ENCODE measurements around the gene TMEM273. TPM values are rescaled to one million over a fixed set of nuclear protein-coding genes. Genes with fewer than 3 reads are reported as not detected.
A peak's percentile ranks its signal among the peaks of the same experiment; 100 is the strongest.

Gene TMEM273
- total and polyA plus RNA-seq, 7 donors: 5.4 to 17.8 (median 11.0) TPM

DNA sequence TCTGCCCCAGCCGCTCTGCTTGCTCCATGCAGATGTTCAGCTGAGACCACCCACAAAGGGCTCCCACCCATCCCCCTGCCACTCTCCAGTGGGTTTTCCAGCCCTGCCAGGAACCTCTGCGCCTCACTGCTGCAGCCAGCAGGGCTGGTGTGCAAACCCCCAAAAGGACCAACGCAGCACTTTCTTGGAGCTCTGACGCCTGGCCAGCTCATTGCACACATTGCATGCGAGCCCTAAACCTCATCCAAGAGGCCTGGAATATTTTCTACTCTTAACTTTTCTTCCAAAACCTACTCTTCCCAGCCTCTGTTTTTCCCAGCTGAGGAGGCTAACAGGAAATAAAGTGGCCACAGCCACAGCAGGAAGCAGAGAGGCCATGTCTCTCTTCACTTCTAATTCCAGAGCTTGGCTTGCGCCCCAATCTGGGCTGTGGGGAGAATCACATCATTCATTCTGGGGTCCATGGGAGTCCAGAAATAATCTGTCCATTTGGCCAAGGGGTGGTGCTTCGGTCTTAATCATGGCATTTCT lies 49.8 kb downstream of the TMEM273 start:
- Histone ChIP-seq H3K4me1 (no peaks in the 10 kb centered on the region), H3K4me3 (no peak overlapping the region), H3K9me3 (no peaks in the 10 kb centered on the region), H3K27me3 (no peaks in the 10 kb centered on the region), H3K27ac (peak overlapping the region in 2 of 4 donors; percentile 22 to 65), H3K36me3 (no peaks in the 10 kb centered on the region)
- WGBS, 2 donors: 80 to 83% methylated on average over 7 of the region's 7 CpGs
- intact Hi-C loops (cut with DNase I): no loop called here
- TF ChIP-seq, protein P1, sequence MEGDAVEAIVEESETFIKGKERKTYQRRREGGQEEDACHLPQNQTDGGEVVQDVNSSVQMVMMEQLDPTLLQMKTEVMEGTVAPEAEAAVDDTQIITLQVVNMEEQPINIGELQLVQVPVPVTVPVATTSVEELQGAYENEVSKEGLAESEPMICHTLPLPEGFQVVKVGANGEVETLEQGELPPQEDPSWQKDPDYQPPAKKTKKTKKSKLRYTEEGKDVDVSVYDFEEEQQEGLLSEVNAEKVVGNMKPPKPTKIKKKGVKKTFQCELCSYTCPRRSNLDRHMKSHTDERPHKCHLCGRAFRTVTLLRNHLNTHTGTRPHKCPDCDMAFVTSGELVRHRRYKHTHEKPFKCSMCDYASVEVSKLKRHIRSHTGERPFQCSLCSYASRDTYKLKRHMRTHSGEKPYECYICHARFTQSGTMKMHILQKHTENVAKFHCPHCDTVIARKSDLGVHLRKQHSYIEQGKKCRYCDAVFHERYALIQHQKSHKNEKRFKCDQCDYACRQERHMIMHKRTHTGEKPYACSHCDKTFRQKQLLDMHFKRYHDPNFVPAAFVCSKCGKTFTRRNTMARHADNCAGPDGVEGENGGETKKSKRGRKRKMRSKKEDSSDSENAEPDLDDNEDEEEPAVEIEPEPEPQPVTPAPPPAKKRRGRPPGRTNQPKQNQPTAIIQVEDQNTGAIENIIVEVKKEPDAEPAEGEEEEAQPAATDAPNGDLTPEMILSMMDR (IDR thresholded peaks at IDR 0.05): no peak
- TF ChIP-seq EP300 (IDR thresholded peaks at IDR 0.05): no peak
- DNase-seq: no peak

DNA sequence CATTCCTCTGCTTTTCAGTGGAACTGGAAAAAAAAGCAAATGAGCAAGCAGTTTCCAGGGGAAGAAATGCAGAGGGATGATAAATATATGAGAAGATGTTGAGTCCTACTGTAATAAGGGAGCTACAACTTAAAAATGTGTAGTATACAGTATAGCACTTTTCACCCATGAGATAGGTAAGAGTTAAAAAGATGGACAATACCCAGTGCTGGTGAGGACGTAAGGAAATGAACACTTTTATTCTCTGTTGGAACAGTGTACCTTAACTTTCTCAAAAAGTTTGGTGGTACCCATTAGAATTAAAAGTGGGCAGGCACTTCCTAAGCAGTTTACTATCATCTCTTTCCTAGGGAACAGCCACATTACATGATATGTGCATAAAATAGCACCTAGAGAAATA lies 51.7 kb downstream of the TMEM273 start:
- Histone ChIP-seq H3K27me3 (no peaks in the 10 kb centered on the region), H3K27ac (peak overlapping the region in 1 of 4 donors; percentile 48), H3K4me1 (no peaks in the 10 kb centered on the region), H3K4me3 (no peak overlapping the region), H3K36me3 (no peaks in the 10 kb centered on the region), H3K9me3 (no peaks in the 10 kb centered on the region)
- intact Hi-C loops (cut with DNase I): no loop called here
- DNase-seq: no peak
- 77 to 82% methylated on average over 1 of the region's 1 CpG for WGBS, 2 donors
- TF ChIP-seq POLR2AphosphoS5 (IDR thresholded peaks at IDR 0.05): no peak
- TF ChIP-seq, protein P1 (IDR thresholded peaks at IDR 0.05): no peak
- TF ChIP-seq EP300 (IDR thresholded peaks at IDR 0.05): no peak
- no peak for TF ChIP-seq POLR2A (IDR thresholded peaks at IDR 0.05)

DNA sequence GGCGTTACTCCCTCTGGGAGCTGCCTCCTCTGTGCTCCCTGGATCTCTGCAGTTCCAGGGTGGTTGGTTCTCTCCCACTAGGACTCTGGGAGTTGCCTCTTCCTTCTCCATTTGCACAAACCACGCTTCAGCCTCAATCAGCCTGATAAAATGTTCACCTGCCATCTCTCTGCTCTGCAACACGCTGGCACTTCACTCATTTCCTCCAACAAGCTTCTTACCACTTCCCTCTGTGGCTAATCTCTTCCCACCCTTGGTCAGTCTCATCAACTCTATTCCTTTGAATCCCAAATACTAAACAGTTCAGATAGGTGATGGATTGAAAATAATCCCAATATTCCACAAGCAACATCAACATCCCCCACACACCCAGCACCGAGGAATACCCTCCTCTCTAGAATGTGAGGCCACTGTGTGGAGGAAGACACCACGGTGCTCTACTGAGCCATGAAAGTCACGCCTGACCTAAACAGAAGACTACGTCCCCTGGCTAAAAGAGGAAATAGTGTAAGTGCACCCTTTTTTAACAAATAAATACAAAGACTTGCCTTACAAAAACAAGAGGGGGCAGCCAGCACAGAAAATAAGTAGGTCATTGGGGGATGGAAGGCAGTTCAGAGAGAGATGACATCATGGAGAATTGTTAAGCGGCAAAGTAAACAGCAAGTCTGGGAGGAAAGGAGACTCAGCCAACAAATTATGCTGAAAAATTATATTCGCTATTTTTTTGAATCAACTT lies 52.4 kb downstream of the TMEM273 start:
- TF ChIP-seq POLR2A (IDR thresholded peaks at IDR 0.05) (no peak), POLR2AphosphoS5 (IDR thresholded peaks at IDR 0.05) (peak in 1 of 4 donors; percentile 22)
- no peaks in the 10 kb centered on the region for H3K27me3 ChIP-seq
- DNase-seq: no peak
- no peaks in the 10 kb centered on the region for H3K9me3 ChIP-seq
- intact Hi-C loops (cut with DNase I): no loop called here
- 56 to 67% methylated on average over 9 of the region's 9 CpGs for WGBS, 2 donors
- no peaks in the 10 kb centered on the region for H3K4me1 ChIP-seq
- H3K27ac ChIP-seq: peak overlapping the region in 1 of 4 donors; percentile 48
- no peaks in the 10 kb centered on the region for H3K36me3 ChIP-seq
- no peak overlapping the region for H3K4me3 ChIP-seq

DNA sequence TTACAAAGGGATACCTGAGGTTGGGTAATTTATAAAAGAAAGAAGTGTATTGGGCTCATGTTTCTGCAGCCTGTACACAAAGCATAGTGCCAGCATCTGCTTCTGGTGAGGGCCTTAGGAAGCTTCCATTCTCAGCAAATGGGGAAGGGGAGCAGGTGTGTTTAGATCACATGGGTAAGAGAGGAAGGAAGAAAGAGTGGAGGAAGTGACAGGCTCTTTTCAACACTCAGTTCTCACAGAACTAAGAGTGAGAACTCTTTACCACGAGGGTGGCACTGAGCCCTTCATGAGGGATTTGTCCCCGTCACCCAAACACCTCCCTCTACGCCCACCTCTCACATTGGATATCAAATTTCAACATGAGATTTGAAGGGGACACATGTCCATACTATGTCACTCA lies 53.9 kb downstream of the TMEM273 start:
- H3K27ac ChIP-seq: no peak overlapping the region
- no peaks in the 10 kb centered on the region for H3K36me3 ChIP-seq
- no peak for DNase-seq
- TF ChIP-seq EP300 (IDR thresholded peaks at IDR 0.05) (no peak), POLR2AphosphoS5 (IDR thresholded peaks at IDR 0.05) (no peak), POLR2A (IDR thresholded peaks at IDR 0.05) (no peak)
- TF ChIP-seq, protein P1 (IDR thresholded peaks at IDR 0.05): no peak
- no peaks in the 10 kb centered on the region for H3K27me3 ChIP-seq
- 55 to 61% methylated on average over 3 of the region's 3 CpGs for WGBS, 2 donors
- H3K4me3 ChIP-seq: no peak overlapping the region
- intact Hi-C loops (cut with DNase I): no loop called here
- H3K4me1 ChIP-seq: no peaks in the 10 kb centered on the region
- H3K9me3 ChIP-seq: no peaks in the 10 kb centered on the region

DNA sequence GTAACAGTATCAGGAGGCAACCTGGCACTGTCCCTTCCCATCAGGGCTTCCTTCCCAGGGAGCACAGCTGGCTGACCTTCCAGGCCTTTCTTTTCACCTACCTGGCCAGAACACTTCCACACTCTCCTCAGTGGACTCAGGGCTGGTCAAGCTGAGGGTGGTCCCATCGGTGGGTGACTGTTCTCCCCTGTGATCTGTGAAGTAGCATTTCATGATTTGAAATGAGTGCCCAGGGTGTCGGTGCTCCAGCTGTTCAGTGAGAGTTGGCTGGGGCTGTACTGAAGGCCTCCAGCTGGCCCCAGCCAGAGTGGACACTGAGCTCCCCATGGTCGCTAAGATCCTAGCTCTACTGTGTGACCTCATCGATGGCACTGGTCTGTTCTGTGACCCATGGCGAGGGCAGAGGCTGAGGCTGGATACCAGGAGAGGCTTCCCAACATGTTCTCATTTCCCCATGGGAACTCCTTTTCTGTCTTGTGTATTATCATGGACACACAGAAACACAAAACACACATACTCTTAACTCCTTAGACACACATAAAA lies 54.4 kb downstream of the TMEM273 start, which contains the start of gene FAM170B:
TSS of gene FAM170B (minus strand) at position 316 of the 543 bp plus-strand sequence. CDS start at position 213, 103 bp downstream.
- no peaks in the 10 kb centered on the region for H3K9me3 ChIP-seq
- no peak within 1 kb of the TSS for H3K27ac ChIP-seq
- intact Hi-C loops (cut with DNase I): no loop called here
- H3K36me3 ChIP-seq: no peaks in the 10 kb centered on the region
- no peak for DNase-seq
- WGBS, 2 donors: 71 to 77% methylated on average over 5 of the region's 5 CpGs
- no peak within 1 kb of the TSS for H3K4me3 ChIP-seq
- no peaks in the 10 kb centered on the region for H3K4me1 ChIP-seq
- TF ChIP-seq, protein P1 (IDR thresholded peaks at IDR 0.05): no peak
- H3K27me3 ChIP-seq: no peaks in the 10 kb centered on the region

Data from sigmoid colon (tissue), 7 donors.